Activated effector memory CD4-positive, alpha-beta T cell treated with anti-CD3 and anti-CD28 coated beads, Interleukin-2, amount 50 U/mL, for 16 hours (primary cell): ENCODE data around the gene CD33.

Source experiments
- DNase-seq: peaks from one replicate; pipeline ENCODE4 v3.0.0-alpha.2; 2020

The CD33 gene

GRCh38 chr19:51259348-51260245 lies 34.7 kb downstream of the CD33 start:
- peak; percentile 77 for DNase-seq

GRCh38 chr19:51263808-51264207 lies 38.9 kb downstream of the CD33 start:
- DNase-seq, result no peak

- no peak for DNase-seq
Observed at GRCh38 chr19:51271067-51271466, 46.2 kb downstream of the CD33 start.

GRCh38 chr19:51272183-51272810 lies 47.4 kb downstream of the CD33 start:
- no peak for DNase-seq

- no peak for DNase-seq
Observed at GRCh38 chr19:51274049-51274770, 49.3 kb downstream of the CD33 start.

- no peak for DNase-seq
Observed at GRCh38 chr19:51277112-51277511, 52.2 kb downstream of the CD33 start.

GRCh38 chr19:51282335-51282734 lies 57.5 kb downstream of the CD33 start:
- DNase-seq, result no peak

- no peak for DNase-seq
Observed at GRCh38 chr19:51285682-51286081, 60.8 kb downstream of the CD33 start.
